ENCODE results near the gene SCUBE2. TPM values are rescaled to one million over a fixed set of nuclear protein-coding genes. Genes with fewer than 3 reads are reported as not detected.

Gene SCUBE2
- total and polyA plus RNA-seq, 2 donors (not counting 1 experiment from before 2014, with no cell fraction given) = 0.61 to 1.8 TPM

GRCh38 chr11:9109858-9110731 lies 18.7 kb upstream of the SCUBE2 start:
- no peak overlapping the region for H3K4me3 ChIP-seq (replicated peaks in 1 of 4; ENCODE audit: control extremely low read depth in 1 of 4, insufficient read depth in 1 of 4, low read depth in 3 of 4, low read length in 4 of 4)
- no peak overlapping the region for H3K9ac ChIP-seq (ENCODE audit: insufficient read depth, low read length)
- H2AFZ ChIP-seq (ENCODE audit: low read length) = no peak overlapping the region
- no peaks in the 10 kb centered on the region for H3K36me3 ChIP-seq (ENCODE audit: control insufficient read depth, insufficient read depth, low read length)
- H4K20me1 ChIP-seq (ENCODE audit: control insufficient read depth, extremely low read depth, insufficient read depth, low read length) = no peaks in the 10 kb centered on the region
- DNase-seq (ENCODE audit: low read depth in 2 of 2) = no peak
- H3K27me3 ChIP-seq (ENCODE audit: control insufficient read depth, insufficient read depth, low read length) = no peaks in the 10 kb centered on the region
- no peaks in the 10 kb centered on the region for H3K9me3 ChIP-seq (ENCODE audit: control insufficient read depth, insufficient read depth, low read depth, low read length)
- no peaks in the 10 kb centered on the region for H3K79me2 ChIP-seq (ENCODE audit: control insufficient read depth, insufficient read depth, low read length)
- H3K4me2 ChIP-seq (ENCODE audit: extremely low read depth, insufficient read depth, low read length) = no peak overlapping the region
- no peak overlapping the region for H3K27ac ChIP-seq (ENCODE audit: insufficient read depth, low read length)
- TF ChIP-seq EZH2 (IDR thresholded peaks at IDR 0.05; ENCODE audit: low read length, missing control alignments) = no peak
- no peak for TF ChIP-seq CTCF (conservative IDR thresholded peaks at IDR 0.05 in 1 of 2, IDR thresholded peaks at IDR 0.05 in 1 of 2; ENCODE audit: low read depth in 1 of 2, low read length in 2 of 2)
- H3K4me1 ChIP-seq (ENCODE audit: control insufficient read depth, extremely low read depth, insufficient read depth, low read length) = no peaks in the 10 kb centered on the region

GRCh38 chr11:9104580-9104979 lies 13.2 kb upstream of the SCUBE2 start:
- H4K20me1 ChIP-seq (ENCODE audit: control insufficient read depth, extremely low read depth, insufficient read depth, low read length) = no peaks in the 10 kb centered on the region
- H3K27ac ChIP-seq (ENCODE audit: insufficient read depth, low read length) = no peak overlapping the region
- no peak overlapping the region for H3K4me2 ChIP-seq (ENCODE audit: extremely low read depth, insufficient read depth, low read length)
- H2AFZ ChIP-seq (ENCODE audit: low read length) = no peak overlapping the region
- H3K9me3 ChIP-seq (ENCODE audit: control insufficient read depth, insufficient read depth, low read depth, low read length) = no peaks in the 10 kb centered on the region
- no peak overlapping the region for H3K4me3 ChIP-seq (replicated peaks in 1 of 4; ENCODE audit: control extremely low read depth in 1 of 4, insufficient read depth in 1 of 4, low read depth in 3 of 4, low read length in 4 of 4)
- no peaks in the 10 kb centered on the region for H3K27me3 ChIP-seq (ENCODE audit: control insufficient read depth, insufficient read depth, low read length)
- H3K9ac ChIP-seq (ENCODE audit: insufficient read depth, low read length) = no peak overlapping the region
- DNase-seq (ENCODE audit: low read depth in 2 of 2) = no peak
- H3K4me1 ChIP-seq (ENCODE audit: control insufficient read depth, extremely low read depth, insufficient read depth, low read length) = no peaks in the 10 kb centered on the region
- H3K36me3 ChIP-seq (ENCODE audit: control insufficient read depth, insufficient read depth, low read length) = no peaks in the 10 kb centered on the region
- H3K79me2 ChIP-seq (ENCODE audit: control insufficient read depth, insufficient read depth, low read length) = no peaks in the 10 kb centered on the region
- TF ChIP-seq CTCF (conservative IDR thresholded peaks at IDR 0.05 in 1 of 2, IDR thresholded peaks at IDR 0.05 in 1 of 2; ENCODE audit: low read depth in 1 of 2, low read length in 2 of 2) (no peak), EZH2 (IDR thresholded peaks at IDR 0.05; ENCODE audit: low read length, missing control alignments) (no peak)

- Histone ChIP-seq H3K9me3 (ENCODE audit: control insufficient read depth, insufficient read depth, low read depth, low read length) (no peaks in the 10 kb centered on the region), H3K4me1 (ENCODE audit: control insufficient read depth, extremely low read depth, insufficient read depth, low read length) (no peaks in the 10 kb centered on the region), H3K27ac (ENCODE audit: insufficient read depth, low read length) (no peak overlapping the region), H2AFZ (ENCODE audit: low read length) (no peak overlapping the region), H3K9ac (ENCODE audit: insufficient read depth, low read length) (no peak overlapping the region), H4K20me1 (ENCODE audit: control insufficient read depth, extremely low read depth, insufficient read depth, low read length) (no peaks in the 10 kb centered on the region), H3K36me3 (ENCODE audit: control insufficient read depth, insufficient read depth, low read length) (no peaks in the 10 kb centered on the region), H3K27me3 (ENCODE audit: control insufficient read depth, insufficient read depth, low read length) (no peaks in the 10 kb centered on the region), H3K79me2 (ENCODE audit: control insufficient read depth, insufficient read depth, low read length) (no peaks in the 10 kb centered on the region), H3K4me3 (replicated peaks in 1 of 4; ENCODE audit: control extremely low read depth in 1 of 4, insufficient read depth in 1 of 4, low read depth in 3 of 4, low read length in 4 of 4) (no peak overlapping the region), H3K4me2 (ENCODE audit: extremely low read depth, insufficient read depth, low read length) (no peak overlapping the region)
- DNase-seq (ENCODE audit: low read depth in 2 of 2) = no peak
- TF ChIP-seq CTCF (conservative IDR thresholded peaks at IDR 0.05 in 1 of 2, IDR thresholded peaks at IDR 0.05 in 1 of 2; ENCODE audit: low read depth in 1 of 2, low read length in 2 of 2) = no peak
- TF ChIP-seq EZH2 (IDR thresholded peaks at IDR 0.05; ENCODE audit: low read length, missing control alignments) = no peak
Observed at GRCh38 chr11:9103542-9104276, 12.3 kb upstream of the SCUBE2 start.
